HG03097 (cell line): ENCODE measurements around the gene GPR33.
A peak's percentile ranks its signal among the peaks of the same experiment; 100 is the strongest.
"Not testable (repeated sequence)": the region's sequence is repeated elsewhere in the genome, so short reads cannot be mapped to it uniquely, and the experiment has no call there.

Source experiments
- ATAC-seq: cut with Tn5 transposase; IDR thresholded peaks from one replicate; pipeline ENCODE4 v1.9.1; 2021; ENCODE audit not compliant: unreplicated experiment, low FRiP score

Gene GPR33

DNA sequence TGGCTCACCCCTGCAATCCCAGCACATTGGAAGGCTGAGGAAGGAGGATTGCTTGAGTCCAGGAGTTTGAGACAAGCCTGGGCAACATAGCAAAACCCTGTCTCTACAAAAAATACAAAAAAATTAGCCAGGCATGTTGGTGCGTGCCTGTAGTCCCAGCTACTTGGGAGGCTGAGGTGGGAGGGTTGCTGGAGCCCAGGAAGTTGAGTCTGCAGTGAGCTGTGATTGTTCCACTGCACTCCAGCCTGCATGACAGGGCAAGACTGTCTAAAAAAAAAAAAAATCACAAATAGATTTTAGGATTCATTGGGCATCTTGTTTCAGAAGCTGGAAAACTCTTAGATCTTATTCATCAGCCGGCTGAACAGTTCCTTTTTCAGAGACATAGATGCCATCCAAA lies 25.4 kb downstream of the GPR33 start:
- ATAC-seq: not testable (repeated sequence)

DNA sequence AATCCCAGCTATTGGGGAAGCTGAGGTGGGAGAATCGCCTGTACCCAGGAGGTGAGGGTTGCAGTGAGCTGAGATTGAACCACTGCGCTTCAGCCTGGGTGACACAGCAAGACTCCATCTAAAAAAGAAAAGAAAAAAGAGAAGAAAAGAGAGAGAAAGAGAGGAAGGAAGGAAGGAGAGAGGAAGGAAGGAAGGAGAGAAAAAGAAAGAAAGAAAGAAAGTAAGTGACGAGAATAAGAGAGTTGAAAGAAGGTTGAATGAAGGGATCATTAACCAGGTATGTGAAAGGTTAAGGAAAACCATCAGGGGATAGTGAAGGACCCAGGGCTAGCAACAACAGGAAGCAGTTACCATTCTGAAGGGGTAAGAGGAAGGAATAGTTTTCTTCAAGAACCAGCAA lies 26.3 kb downstream of the GPR33 start:
- ATAC-seq: no peak

DNA sequence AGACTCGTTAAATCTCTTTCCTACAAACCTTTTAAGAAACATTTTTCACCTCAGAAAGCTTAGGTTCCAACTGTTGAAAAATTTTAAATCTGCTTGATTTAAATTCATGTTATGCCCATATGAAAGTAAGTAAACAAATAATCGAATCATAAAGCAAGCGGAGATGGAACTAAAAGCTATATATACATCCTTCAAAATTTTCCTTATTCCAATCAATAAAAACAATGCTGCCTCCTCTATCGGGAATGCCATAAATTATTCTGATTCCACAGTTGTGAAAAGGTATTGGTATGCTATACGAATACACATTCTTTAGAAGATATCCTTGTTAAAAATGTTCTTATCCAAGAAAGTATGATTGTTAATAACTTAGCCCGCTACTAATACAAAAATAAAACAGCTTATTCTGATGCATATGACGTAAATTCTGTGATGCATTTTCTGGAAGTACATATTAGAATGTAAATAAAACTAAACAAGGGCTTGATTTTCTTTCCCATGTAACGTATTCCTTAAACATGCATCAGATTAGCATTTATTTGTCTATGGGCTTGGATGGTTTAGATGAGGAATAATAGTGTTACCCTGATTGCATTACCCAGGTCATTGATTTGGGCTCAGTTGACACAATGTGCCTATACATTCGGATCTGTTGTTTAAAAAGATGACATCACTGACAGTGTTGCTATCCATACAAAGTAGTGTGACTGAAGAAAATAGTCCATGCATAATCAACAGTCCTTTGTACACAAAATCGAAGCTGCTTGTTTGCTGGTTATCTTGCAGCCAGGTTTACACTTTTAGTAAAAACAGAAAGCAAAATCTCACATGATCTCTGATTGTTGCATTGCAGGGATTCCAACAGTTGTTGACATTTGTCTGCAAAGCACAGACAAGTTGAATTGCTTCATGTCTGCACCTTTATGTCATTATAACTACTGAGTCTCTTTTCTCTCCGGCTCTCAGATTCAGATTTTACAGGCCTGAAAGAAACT lies 29.9 kb downstream of the GPR33 start:
- peak; percentile 2 for ATAC-seq

DNA sequence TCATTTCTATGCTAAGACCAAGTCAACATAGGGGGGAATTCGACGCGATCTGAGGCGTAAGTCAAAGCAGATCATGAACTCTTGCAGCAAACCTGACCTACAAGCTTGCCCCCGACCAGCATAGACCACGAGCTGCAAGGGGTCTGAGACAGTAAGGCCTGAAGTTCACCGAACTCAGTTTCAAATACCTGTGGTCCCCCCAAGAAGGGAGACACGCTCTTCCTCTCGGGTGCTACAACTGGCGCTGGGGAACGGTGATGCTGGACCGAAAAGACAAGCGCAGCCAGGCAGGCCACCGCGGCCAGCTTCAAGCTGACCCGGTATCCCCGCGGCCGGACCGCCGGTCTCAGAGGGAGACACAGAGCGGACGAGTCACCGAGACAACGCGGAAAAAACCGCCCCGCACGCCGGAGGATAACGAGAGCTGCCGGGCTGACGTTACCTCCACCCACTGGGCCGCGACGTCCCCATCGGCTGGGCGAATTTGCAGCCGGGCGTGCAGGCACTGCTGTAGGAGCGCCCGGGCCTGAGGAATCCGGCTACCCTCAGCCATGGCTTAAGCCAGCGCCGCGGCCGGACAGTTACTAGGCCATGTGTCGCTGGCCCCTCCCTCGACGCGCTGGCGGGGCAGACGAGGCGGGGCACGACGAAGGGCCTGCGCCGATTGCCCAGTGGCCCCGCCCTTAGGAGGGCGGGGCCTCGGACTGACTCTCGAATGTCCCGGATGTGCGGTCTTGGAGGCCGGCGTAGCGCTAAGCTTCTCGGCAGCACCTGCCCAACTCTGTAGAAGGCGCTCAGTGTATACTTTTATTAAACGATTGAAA lies 30.8 kb downstream of the GPR33 start, which contains the start of gene DTD2:
DTD2 (minus strand) TSS at position 666 of the 824 bp plus-strand sequence; CDS start at position 553, 113 bp downstream.
- peak; percentile 99 for ATAC-seq

DNA sequence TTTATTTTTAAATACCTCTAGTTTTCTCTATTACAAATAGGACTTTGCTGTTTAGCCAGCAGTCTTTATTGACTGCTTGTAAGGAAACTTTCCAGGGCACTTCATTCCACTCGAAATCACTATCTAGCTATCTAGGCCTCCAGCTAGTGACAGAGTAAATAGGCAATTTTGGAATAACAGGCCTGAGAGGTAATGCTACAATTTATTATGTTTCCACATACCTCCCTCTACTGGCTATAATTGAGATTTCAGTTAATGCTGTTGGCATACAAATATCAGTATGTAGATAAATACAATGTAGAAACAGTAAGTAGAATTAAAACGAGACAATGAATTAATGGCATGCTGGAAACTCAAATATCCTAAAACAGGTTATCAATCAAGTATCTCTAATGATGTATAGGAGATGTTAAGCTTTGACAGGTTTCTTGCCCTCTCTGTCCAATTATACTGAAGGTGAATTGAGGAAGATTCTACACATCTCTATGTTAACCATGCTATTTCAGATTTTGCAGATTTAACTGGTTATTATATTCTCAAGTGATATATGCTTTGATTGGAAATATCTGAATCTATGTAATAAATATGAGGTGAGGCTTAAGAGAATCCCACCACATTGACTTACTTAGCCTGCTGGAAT lies 37.7 kb downstream of the GPR33 start:
- no peak for ATAC-seq

DNA sequence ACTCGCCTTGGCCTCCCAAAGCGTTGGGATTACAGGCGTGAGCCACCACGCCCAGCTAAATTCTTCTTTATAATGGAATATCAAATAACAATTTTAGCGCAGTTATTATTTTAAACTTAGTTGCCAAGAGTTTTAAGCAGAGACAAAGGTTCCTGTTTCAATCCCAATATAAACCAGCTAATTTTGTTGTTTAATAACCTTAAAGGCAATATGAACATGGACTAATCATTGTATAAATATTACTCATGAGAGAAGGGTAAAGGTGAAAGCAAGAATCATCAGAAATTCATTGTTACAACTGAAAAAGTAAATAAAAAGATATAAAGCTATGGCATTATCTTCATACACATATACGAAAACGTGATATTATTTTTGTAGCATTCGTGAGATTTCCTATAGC lies 38.7 kb downstream of the GPR33 start:
- ATAC-seq: no peak

DNA sequence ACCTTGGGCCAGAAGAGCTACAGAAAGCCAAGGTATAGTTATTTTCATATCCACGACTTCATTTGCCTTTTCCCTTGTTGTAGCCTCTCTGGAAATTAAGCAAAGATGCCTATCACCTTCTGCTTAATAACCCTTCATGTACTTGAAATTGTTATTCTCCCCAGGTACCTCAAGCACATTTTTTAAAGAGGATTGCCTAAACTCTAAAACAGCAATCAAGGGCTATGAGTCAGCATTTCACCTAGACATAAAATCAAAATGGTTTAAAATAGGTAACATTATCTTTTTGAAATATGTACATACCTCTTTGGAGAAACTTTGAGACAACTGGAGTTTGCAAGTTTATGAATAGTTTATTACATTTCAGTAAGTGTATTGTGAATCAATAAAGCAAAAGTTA lies 42.1 kb downstream of the GPR33 start:
- ATAC-seq: no peak

DNA sequence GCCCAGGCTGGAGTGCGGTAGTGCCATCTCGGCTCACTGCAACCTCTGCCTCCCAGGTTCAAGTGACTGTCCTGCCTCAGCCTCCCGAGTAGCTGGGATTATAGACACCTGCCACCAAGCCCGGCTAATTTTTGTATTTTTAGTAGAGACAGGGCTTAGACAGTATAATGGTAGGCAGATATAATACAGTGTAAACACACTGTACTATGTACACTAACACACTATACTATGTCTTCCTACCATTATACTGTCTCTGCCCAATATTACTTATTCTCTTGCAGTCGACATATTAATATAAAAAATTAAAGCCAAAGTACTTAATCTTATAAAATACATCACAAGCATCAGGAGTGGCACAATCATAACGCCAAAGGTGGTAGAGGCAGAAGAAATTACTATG lies 45.6 kb downstream of the GPR33 start:
- ATAC-seq: no peak

DNA sequence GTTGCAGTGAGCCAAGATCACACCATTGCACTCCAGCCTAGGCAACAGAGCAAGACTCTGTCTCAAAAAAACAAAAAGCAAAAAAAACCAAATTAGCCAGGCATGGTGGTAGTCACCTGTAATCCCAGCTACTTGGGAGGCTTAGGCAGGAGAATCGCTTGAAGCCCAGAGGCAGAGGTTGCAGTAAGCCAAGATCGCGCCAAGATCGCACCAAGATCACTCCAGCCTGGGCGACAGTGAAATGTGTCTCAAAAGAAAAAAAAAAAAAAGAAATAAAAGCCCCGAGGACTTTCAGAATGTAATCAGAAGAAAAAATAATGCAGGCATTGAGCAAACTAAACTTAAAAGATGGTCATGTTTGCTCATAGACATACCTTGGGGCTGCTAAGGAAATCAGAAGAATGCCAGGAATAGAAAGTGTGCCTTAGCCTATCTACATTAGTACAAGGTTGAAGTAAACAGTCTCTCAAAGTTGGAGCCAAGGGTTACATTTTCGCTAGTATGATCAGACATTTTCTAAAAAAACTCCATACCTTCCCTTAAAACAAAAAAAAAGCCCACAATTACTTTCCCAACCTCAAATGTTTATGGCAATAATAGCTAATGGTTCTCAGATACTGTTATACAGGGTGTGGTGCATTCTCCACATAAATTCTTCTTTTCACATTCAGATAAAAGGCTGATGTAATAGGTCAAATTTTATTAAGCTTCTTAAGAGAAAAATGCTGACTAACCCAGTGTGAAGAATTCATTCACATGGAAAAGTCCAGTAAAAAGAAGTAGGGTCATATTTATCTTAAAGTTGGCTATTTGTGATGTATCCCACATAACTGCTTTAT lies 46.3 kb downstream of the GPR33 start:
- ATAC-seq: no peak

DNA sequence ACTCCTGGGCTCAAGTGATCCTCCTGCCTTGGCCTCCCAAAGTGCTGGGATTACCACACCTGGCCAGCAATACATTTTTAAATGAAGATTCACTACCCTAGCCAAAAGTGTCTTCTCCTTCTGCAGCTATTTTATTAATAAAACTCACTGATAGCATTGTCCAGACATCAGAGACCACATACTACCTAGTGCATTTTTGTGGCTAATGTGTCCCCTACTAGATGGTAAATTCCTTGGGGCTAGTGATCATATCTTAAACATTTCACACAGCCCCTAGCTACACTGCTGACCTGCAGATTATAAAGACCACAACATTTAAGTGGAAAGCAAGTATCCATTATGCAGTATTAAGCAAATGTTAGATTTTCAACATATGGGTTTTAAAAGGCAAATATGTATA lies 47.6 kb downstream of the GPR33 start:
- ATAC-seq: no peak

DNA sequence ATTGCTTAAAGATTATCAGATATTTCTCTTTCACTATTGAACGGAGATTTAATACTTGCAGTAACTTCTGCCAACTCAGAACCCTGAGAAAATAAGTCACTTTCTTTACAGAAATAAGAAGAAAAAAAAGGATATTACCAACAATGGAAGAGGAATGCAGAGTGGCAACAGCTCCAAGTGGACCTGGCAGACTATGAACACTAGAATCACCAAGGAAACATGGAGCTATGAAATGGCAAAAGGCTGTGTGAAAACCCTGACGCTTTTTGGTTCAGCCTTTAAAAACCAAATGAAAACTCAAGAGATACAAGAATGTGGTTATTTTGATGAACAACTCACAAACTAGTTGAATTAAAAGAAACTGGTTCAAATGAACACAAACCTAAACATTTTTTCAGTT lies 48.3 kb downstream of the GPR33 start:
- no peak for ATAC-seq

DNA sequence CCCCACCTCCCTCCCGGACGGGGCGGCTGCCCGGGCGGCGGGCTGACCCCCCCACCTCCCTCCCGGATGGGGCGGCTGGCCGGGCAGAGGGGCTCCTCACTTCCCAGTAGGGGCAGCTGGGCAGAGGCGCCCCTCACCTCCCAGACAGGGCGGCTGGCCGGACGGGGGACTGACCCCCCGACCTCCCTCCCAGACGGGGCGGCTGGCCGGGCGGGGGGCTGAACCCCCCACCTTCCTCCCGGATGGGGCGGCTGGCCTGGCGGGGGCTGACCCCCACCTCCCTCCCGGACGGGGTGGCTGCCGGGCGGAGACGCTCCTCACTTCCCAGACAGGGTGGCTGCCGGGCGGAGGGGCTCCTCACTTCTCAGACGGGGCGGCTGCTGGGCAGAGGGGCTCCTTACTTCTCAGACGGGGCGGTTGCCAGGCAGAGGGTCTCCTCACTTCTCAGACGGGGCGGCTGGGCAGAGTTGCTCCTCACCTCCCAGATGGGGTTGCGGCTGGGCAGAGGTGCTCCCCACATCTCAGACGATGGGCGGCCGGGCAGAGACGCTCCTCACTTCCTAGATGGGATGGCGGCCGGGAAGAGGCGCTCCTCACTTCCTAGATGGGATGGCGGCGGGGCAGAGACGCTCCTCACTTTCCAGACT lies 50.7 kb downstream of the GPR33 start:
- ATAC-seq: not testable (repeated sequence)

DNA sequence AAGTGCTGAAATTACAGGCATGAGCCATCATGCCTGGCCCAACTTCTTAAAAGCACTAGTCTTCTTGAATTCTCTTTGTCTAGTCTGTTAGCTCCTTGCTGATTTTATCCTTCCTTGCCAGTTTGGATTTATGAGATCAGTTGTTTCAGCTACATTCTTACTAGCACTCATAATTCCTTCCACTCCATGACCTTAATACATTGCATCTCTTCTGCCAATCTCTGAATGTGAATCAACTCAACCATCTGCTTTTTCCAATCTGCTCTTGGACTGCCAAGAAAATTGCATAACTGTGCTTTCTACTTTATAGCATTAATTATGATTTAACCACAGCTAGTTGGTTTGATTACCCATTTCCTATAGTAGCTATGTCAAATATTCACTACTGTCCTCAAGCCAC lies 52.6 kb downstream of the GPR33 start:
- no peak for ATAC-seq
